HepG2 (cell line): ENCODE data around the gene PANK4. TPM values are rescaled to one million over a fixed set of nuclear protein-coding genes. Genes with fewer than 3 reads are reported as not detected.

Source experiments
- ATAC-seq: fragments of 200-7000 bp; cut with Tn5 transposase; 3 replicates; pipeline ENCODE4 v1.9.1; 2020; ENCODE audit warnings: mild to moderate bottlenecking, moderate library complexity
- BruUV-seq: library from RNA; stranded (reverse); fragments of 400-500 nt; replicated peaks from 2 replicates; lab custom pipeline; 2021; lab: Mats Ljungman, UMichigan
- CTCF ChIA-PET: fragments of 300-600 bp; formaldehyde crosslinking; extraction: SDS; loops from one replicate; lab custom pipeline; 2021; ENCODE audit warnings: low total read pairs, inconsistent platforms, low intra/inter-chr PET ratio; lab: Yijun Ruan, JAX
- POLR2A ChIA-PET: fragments of 350-600 bp; sonication (Branson Sonifier 250); formaldehyde crosslinking; loops from one replicate; lab custom pipeline; 2020; ENCODE audit warnings: antibody characterized with exemption, inconsistent platforms; lab: Yijun Ruan, JAX
- DNase-seq: peaks from one replicate; pipeline ENCODE4 v3.0.0-alpha.2; 2015; ENCODE audit warnings: low spot score
- FAIRE-seq: peaks from 3 replicates; lab custom pipeline; 2011; peaks lifted over from hg19 to GRCh38; lab: Jason Lieb, UNC
- H2AFZ ChIP-seq: one replicate; pipeline ENCODE4 v1.6.1; 2011; ENCODE audit warnings: low read length, inconsistent platforms
- H3K27ac ChIP-seq: fragments of 300-600 bp; 3 replicates; pipeline ENCODE4 v1.8.0; 2011; ENCODE audit warnings: mixed run types, mild to moderate bottlenecking, mixed read lengths, low read length, inconsistent platforms; ENCODE audit not compliant: insufficient read depth; ENCODE audit errors: extremely low read length
- H3K27me3 ChIP-seq, 2 experiments: fragments of 200-600 bp in 1 of 2; 2 replicates in 1 of 2; 3 replicates in 1 of 2; pipeline versions ENCODE4 v1.6.0 to v1.8.0; 2011; ENCODE audit warnings: low read length in 2 of 2, mild to moderate bottlenecking in 2 of 2, moderate library complexity in 2 of 2, inconsistent platforms in 1 of 2; ENCODE audit not compliant: insufficient read depth in 2 of 2, control insufficient read depth in 1 of 2
- H3K36me3 ChIP-seq, 2 experiments: fragments of 200-600 bp in 1 of 2; replicated peaks in 1 of 2; 2 replicates in 1 of 2; 3 replicates in 1 of 2; pipeline versions ENCODE4 v1.5.1 to v1.8.0; 2011; ENCODE audit warnings: low read length in 2 of 2, inconsistent platforms in 1 of 2; ENCODE audit not compliant: insufficient read depth in 2 of 2, control insufficient read depth in 1 of 2
- H3K4me1 ChIP-seq: 2 replicates; pipeline ENCODE4 v1.5.1; 2012; ENCODE audit warnings: low read length, inconsistent platforms; ENCODE audit not compliant: insufficient read depth
- H3K4me2 ChIP-seq: 2 replicates; pipeline ENCODE4 v1.6.0; 2011; ENCODE audit warnings: low read depth, low read length, inconsistent platforms
- H3K4me3 ChIP-seq, 3 experiments: fragments of 200-600 bp in 1 of 3; sonication (generic), shearing (Covaris generic) in 1 of 3; replicated peaks in 1 of 3; 2 replicates each; pipeline ENCODE4 v1.5.1; 2011 to 2016; ENCODE audit warnings: low read length in 3 of 3, inconsistent platforms in 2 of 3, low read depth in 2 of 3, mild to moderate bottlenecking in 2 of 3, control low read depth in 1 of 3, mixed read lengths in 1 of 3; ENCODE audit not compliant: insufficient read depth in 1 of 3
- H3K79me2 ChIP-seq: one replicate; pipeline ENCODE4 v1.6.1; 2011; ENCODE audit warnings: low read length, inconsistent platforms; ENCODE audit not compliant: insufficient read depth
- H3K9ac ChIP-seq: 2 replicates; pipeline ENCODE4 v1.6.0; 2011; ENCODE audit warnings: mild to moderate bottlenecking, low read depth, low read length, inconsistent platforms; ENCODE audit not compliant: insufficient read depth
- H3K9me3 ChIP-seq: 2 replicates; pipeline ENCODE4 v1.5.1; 2012; ENCODE audit warnings: mild to moderate bottlenecking, low read length
- H4K20me1 ChIP-seq: 2 replicates; pipeline ENCODE4 v1.6.0; 2011; ENCODE audit warnings: inconsistent platforms, mild to moderate bottlenecking, low read length, moderate library complexity; ENCODE audit not compliant: insufficient read depth
- DNMT1 ChIP-seq: sonication (generic); formaldehyde crosslinking; IDR thresholded peaks from 2 replicates; pipeline ENCODE4 v1.5.1; 2020; ENCODE audit warnings: mild to moderate bottlenecking, missing genetic modification reagents
- HDAC2 ChIP-seq: sonication (generic); formaldehyde crosslinking; IDR thresholded peaks from 2 replicates; pipeline ENCODE4 v1.4.0; 2020; ENCODE audit warnings: missing genetic modification reagents
- MYC ChIP-seq: sonication (generic); formaldehyde crosslinking; IDR thresholded peaks from 2 replicates; pipeline ENCODE4 v1.9.0; 2021; ENCODE audit warnings: missing genetic modification reagents, borderline replicate concordance
- ZNF230 ChIP-seq: sonication (generic); formaldehyde crosslinking; IDR thresholded peaks from 2 replicates; pipeline ENCODE4 v1.4.0; 2020; ENCODE audit warnings: mild to moderate bottlenecking, missing genetic modification reagents
- ZNF264 ChIP-seq: sonication (generic); formaldehyde crosslinking; IDR thresholded peaks from 2 replicates; pipeline ENCODE4 v1.4.0; 2020; ENCODE audit warnings: missing genetic modification reagents
- ZNF460 ChIP-seq: sonication (generic); formaldehyde crosslinking; IDR thresholded peaks from 2 replicates; pipeline ENCODE4 v1.5.1; 2020; ENCODE audit warnings: missing genetic modification reagents, mild to moderate bottlenecking, borderline replicate concordance
- ZNF850 ChIP-seq: sonication (generic); formaldehyde crosslinking; conservative IDR thresholded peaks from 2 replicates; pipeline ENCODE4 v1.9.0; 2021; ENCODE audit warnings: mild to moderate bottlenecking, missing genetic modification reagents
- ZNF879 ChIP-seq: sonication (generic); formaldehyde crosslinking; IDR thresholded peaks from 2 replicates; pipeline ENCODE4 v1.8.1; 2023; ENCODE audit warnings: missing genetic modification reagents
- WGBS: methylation state at CpG from one replicate; pipeline ENCODE4 v1.1.6; 2017; ENCODE audit warnings: low lambda C conversion rate; 5-methylcytosine and 5-hydroxymethylcytosine counted together
- in situ Hi-C: cut with HindIII; loops from 2 replicates; pipeline ENCODE4 v1.10.0; 2017; ENCODE audit warnings: low pct_unique_long_range_greater_than_20kb; ENCODE audit not compliant: extremely low pct_ligation_motif_present
- intact Hi-C: fragments of 100-400 bp; cut with micrococcal nuclease; formaldehyde crosslinking; loops from one replicate; pipeline ENCODE4 v1.10.0; 2022; ENCODE audit not compliant: unreplicated experiment
- polyA plus RNA-seq, 8 experiments: library from polyadenylated mRNA; depleted of rRNA in 3 of 8; stranded (reverse) in 7 of 8; unstranded in 1 of 8; fragments of >200 nt; fragmentation: Illumina TruSeq in 4 of 8; extraction: Trizol in 4 of 8; gene quantifications; 2 replicates each; pipeline versions ENCODE4 v1.2.1 to v1.2.3, GENCODE V29; 2011 to 2016; ENCODE audit warnings: low read depth in 4 of 8, missing spikeins in 1 of 8, mixed read lengths in 1 of 8; ENCODE audit not compliant: insufficient read depth in 1 of 8
- total RNA-seq, 5 experiments: library from RNA; depleted of rRNA; stranded (reverse); fragments of >200 nt; fragmentation: Illumina TruSeq; extraction: Trizol; gene quantifications; 2 replicates each; pipeline ENCODE4 v1.2.3, GENCODE V29; 2016; ENCODE audit warnings: low read depth in 1 of 5
- TF ChIP-seq, protein P1 (sequence below): sonication (generic); formaldehyde crosslinking; conservative IDR thresholded peaks from 2 replicates; pipeline ENCODE4 v1.8.0; 2022; ENCODE audit warnings: missing genetic modification reagents
- TF ChIP-seq, protein P2 (sequence below): sonication (generic); formaldehyde crosslinking; IDR thresholded peaks from 2 replicates; pipeline ENCODE4 v1.4.0; 2020; ENCODE audit warnings: mild to moderate bottlenecking, low read depth, missing genetic modification reagents

Gene PANK4
- total and polyA plus RNA-seq, 2 of the 13 experiments (the other 11 are each of a cell fraction or from before 2014, with no cell fraction given): 17.4 to 19.3 TPM

DNA sequence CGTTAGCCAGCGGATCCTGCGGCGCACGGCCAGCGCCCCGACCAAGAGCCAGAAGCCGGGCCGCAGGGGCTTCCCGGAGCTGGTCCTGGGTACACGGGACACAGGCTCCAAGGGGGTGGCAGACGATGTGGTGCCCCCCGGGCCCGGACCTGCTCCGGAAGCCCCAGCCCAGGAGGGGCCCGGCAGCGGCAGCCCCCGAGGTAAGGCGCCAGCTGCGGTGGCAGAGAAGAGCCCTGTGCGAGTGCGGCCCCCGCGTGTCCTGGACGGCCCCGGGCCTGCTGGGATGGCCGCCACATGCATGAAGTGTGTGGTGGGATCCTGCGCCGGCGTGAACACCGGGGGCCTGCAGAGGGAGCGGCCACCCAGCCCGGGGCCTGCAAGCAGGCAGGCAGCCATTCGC, 24.2 kb downstream of the PANK4 start:
- ATAC-seq (no peak), FAIRE-seq (no peak), DNase-seq (no peak)
- POLR2A ChIA-PET: no interaction called here
- no TSS peak for BruUV-seq
- TF ChIP-seq ZNF264 (CRISPR knock-in tag): no peak
- TF ChIP-seq HDAC2 (CRISPR knock-in tag): no peak
- TF ChIP-seq ZNF460 (CRISPR knock-in tag): no peak
- TF ChIP-seq, protein P1, sequence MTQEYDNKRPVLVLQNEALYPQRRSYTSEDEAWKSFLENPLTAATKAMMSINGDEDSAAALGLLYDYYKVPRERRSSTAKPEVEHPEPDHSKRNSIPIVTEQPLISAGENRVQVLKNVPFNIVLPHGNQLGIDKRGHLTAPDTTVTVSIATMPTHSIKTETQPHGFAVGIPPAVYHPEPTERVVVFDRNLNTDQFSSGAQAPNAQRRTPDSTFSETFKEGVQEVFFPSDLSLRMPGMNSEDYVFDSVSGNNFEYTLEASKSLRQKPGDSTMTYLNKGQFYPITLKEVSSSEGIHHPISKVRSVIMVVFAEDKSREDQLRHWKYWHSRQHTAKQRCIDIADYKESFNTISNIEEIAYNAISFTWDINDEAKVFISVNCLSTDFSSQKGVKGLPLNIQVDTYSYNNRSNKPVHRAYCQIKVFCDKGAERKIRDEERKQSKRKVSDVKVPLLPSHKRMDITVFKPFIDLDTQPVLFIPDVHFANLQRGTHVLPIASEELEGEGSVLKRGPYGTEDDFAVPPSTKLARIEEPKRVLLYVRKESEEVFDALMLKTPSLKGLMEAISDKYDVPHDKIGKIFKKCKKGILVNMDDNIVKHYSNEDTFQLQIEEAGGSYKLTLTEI (CRISPR knock-in tag): no peak
- TF ChIP-seq MYC (CRISPR knock-in tag): no peak
- no peak for TF ChIP-seq DNMT1 (CRISPR knock-in tag)
- TF ChIP-seq, protein P2, sequence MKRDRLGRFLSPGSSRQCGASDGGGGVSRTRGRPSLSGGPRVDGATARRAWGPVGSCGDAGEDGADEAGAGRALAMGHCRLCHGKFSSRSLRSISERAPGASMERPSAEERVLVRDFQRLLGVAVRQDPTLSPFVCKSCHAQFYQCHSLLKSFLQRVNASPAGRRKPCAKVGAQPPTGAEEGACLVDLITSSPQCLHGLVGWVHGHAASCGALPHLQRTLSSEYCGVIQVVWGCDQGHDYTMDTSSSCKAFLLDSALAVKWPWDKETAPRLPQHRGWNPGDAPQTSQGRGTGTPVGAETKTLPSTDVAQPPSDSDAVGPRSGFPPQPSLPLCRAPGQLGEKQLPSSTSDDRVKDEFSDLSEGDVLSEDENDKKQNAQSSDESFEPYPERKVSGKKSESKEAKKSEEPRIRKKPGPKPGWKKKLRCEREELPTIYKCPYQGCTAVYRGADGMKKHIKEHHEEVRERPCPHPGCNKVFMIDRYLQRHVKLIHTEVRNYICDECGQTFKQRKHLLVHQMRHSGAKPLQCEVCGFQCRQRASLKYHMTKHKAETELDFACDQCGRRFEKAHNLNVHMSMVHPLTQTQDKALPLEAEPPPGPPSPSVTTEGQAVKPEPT: no peak
- no peak for TF ChIP-seq ZNF879 (CRISPR knock-in tag)
- TF ChIP-seq ZNF230 (CRISPR knock-in tag): no peak
- TF ChIP-seq ZNF850 (CRISPR knock-in tag): no peak
- intact Hi-C loops (no loop called here), in situ Hi-C loops (loop anchor here (25.0 kb wide), 1 partner anchor 315 kb away; the partner anchor contains the start of gene FAAP20)
- Histone ChIP-seq H3K9me3 (no peaks in the 10 kb centered on the region), H3K9ac (no peak overlapping the region), H4K20me1 (no peaks in the 10 kb centered on the region), H2AFZ (no peak overlapping the region), H3K4me1 (peaks cover 14% of the 10 kb centered on the region), H3K27me3 (peaks cover 17 to 51% of the 10 kb centered on the region in 2 experiments), H3K4me2 (no peak overlapping the region; the same call in 1 of the 2 replicates), H3K27ac (no peak overlapping the region), H3K79me2 (no peaks in the 10 kb centered on the region), H3K36me3 (no peaks in the 10 kb centered on the region; a peak in 1 of 5 replicates), H3K4me3 (no peak overlapping the region)
- CTCF ChIA-PET: no interaction called here
- 72% methylated on average over 10 of the region's 34 CpGs for WGBS
